Neural cell (in vitro differentiated cells): ENCODE measurements around the gene TEAD4. TPM values are rescaled to one million over a fixed set of nuclear protein-coding genes. Genes with fewer than 3 reads are reported as not detected.

Source experiments
- H2AFZ ChIP-seq: fragments of 200-600, 300-800 bp; sonication (generic), shearing (Covaris generic); 2 replicates; pipeline ENCODE4 v1.6.0; 2014; ENCODE audit warnings: low read depth, mild to moderate bottlenecking, antibody characterized with exemption, low read length, moderate library complexity
- H3F3A ChIP-seq: fragments of 200-600 bp; shearing (Covaris generic); 2 replicates; pipeline ENCODE4 v1.6.1; 2016; ENCODE audit warnings: mild to moderate bottlenecking, moderate library complexity, mixed read lengths, antibody characterized with exemption, low read length; ENCODE audit not compliant: insufficient read depth, poor library complexity, severe bottlenecking
- H3K27ac ChIP-seq: fragments of 200-600, 300-800 bp; sonication (generic), shearing (Covaris generic); 2 replicates; pipeline ENCODE4 v1.5.1; 2014; ENCODE audit warnings: mild to moderate bottlenecking, low read length, moderate library complexity
- H3K27me3 ChIP-seq: fragments of 300-800, 200-600 bp; sonication (generic), shearing (Covaris generic); 2 replicates; pipeline ENCODE4 v1.6.0; 2014; ENCODE audit warnings: mild to moderate bottlenecking, low read depth, low read length, moderate library complexity; ENCODE audit not compliant: insufficient read depth
- H3K36me3 ChIP-seq: fragments of 300-800, 200-600 bp; sonication (generic), shearing (Covaris generic); 2 replicates; pipeline ENCODE4 v1.5.1; 2014; ENCODE audit warnings: mild to moderate bottlenecking, antibody characterized with exemption, low read length, moderate library complexity; ENCODE audit not compliant: insufficient read depth
- H3K4me2 ChIP-seq: fragments of 300-800, 200-600 bp; sonication (generic), shearing (Covaris generic); 2 replicates; pipeline ENCODE4 v1.6.0; 2014; ENCODE audit warnings: mild to moderate bottlenecking, low read length
- H3K4me3 ChIP-seq: fragments of 300-800, 200-600 bp; sonication (generic), shearing (Covaris generic); 2 replicates; pipeline ENCODE4 v1.5.1; 2014; ENCODE audit warnings: mild to moderate bottlenecking, low read length, moderate library complexity
- H3K79me2 ChIP-seq: fragments of 200-600 bp; shearing (Covaris generic); replicated peaks from 2 replicates; pipeline ENCODE4 v1.6.0; 2014; ENCODE audit warnings: mild to moderate bottlenecking, low read length, moderate library complexity; ENCODE audit not compliant: insufficient read depth
- H3K9ac ChIP-seq: fragments of 300-800, 200-600 bp; sonication (generic), shearing (Covaris generic); 2 replicates; pipeline ENCODE4 v1.6.1; 2016; ENCODE audit warnings: mild to moderate bottlenecking, low read length, mixed read lengths
- H3K9me2 ChIP-seq: fragments of 200-600 bp; shearing (Covaris generic); 2 replicates; pipeline ENCODE4 v1.6.1; 2016; ENCODE audit warnings: mild to moderate bottlenecking, low read length, mixed read lengths; ENCODE audit not compliant: insufficient read depth
- H3K9me3 ChIP-seq: fragments of 200-600, 300-800 bp; sonication (generic), shearing (Covaris generic); 2 replicates; pipeline ENCODE4 v1.6.1; 2016; ENCODE audit warnings: mild to moderate bottlenecking, mixed run types, low read length, moderate library complexity, mixed read lengths
- H4K20me1 ChIP-seq: fragments of 200-600 bp; shearing (Covaris generic); 2 replicates; pipeline ENCODE4 v1.6.1; 2016; ENCODE audit warnings: mild to moderate bottlenecking, mixed run types; ENCODE audit not compliant: insufficient read depth
- EP300 ChIP-seq: fragments of 450-650 bp; conservative IDR thresholded peaks from 2 replicates; pipeline ENCODE4 v1.6.1; 2014; ENCODE audit warnings: antibody characterized with exemption, mild to moderate bottlenecking, moderate library complexity; ENCODE audit not compliant: poor library complexity, severe bottlenecking
- EZH2 ChIP-seq: fragments of 200-600, 300-800 bp; shearing (Covaris generic), sonication (generic); IDR thresholded peaks from 2 replicates; pipeline ENCODE4 v1.6.1; 2014; ENCODE audit warnings: antibody characterized with exemption, low read length, borderline replicate concordance, mild to moderate bottlenecking; ENCODE audit not compliant: insufficient read depth, poor library complexity, severe bottlenecking
- MXI1 ChIP-seq: fragments of 450-650 bp; conservative IDR thresholded peaks from 2 replicates; pipeline ENCODE4 v1.6.1; 2014; ENCODE audit warnings: antibody characterized with exemption, mild to moderate bottlenecking; ENCODE audit not compliant: poor library complexity, severe bottlenecking
- POLR2AphosphoS5 ChIP-seq: IDR thresholded peaks from 2 replicates; pipeline ENCODE4 v1.6.1; 2012
- RAD21 ChIP-seq: fragments of 450-650 bp; conservative IDR thresholded peaks from 2 replicates; pipeline ENCODE4 v1.6.1; 2014; ENCODE audit warnings: antibody characterized with exemption, mild to moderate bottlenecking, moderate library complexity
- SMC3 ChIP-seq: fragments of 450-650 bp; conservative IDR thresholded peaks from 2 replicates; pipeline ENCODE4 v1.6.1; 2014; ENCODE audit warnings: antibody characterized with exemption, mild to moderate bottlenecking, moderate library complexity; ENCODE audit not compliant: poor library complexity
- TAF1 ChIP-seq: IDR thresholded peaks from 2 replicates; pipeline ENCODE4 v1.6.1; 2012; ENCODE audit warnings: low read depth
- polyA plus RNA-seq: library from polyadenylated mRNA; depleted of rRNA; stranded (reverse); fragments of >200 nt; gene quantifications from 2 replicates; pipeline ENCODE4 v1.2.3, GENCODE V29; 2014
- TF ChIP-seq, protein P1 (sequence below): fragments of 450-650 bp; IDR thresholded peaks from 2 replicates; pipeline ENCODE4 v1.5.1; 2014; ENCODE audit warnings: antibody characterized with exemption, mild to moderate bottlenecking, moderate library complexity; ENCODE audit not compliant: poor library complexity, severe bottlenecking
- TF ChIP-seq, protein P2 (sequence below): IDR thresholded peaks from 2 replicates; pipeline ENCODE4 v1.6.1; 2012; ENCODE audit warnings: borderline replicate concordance

TEAD4 gene
- polyA plus RNA-seq, 1 donor from 2014 or later, result 1.6 TPM

DNA sequence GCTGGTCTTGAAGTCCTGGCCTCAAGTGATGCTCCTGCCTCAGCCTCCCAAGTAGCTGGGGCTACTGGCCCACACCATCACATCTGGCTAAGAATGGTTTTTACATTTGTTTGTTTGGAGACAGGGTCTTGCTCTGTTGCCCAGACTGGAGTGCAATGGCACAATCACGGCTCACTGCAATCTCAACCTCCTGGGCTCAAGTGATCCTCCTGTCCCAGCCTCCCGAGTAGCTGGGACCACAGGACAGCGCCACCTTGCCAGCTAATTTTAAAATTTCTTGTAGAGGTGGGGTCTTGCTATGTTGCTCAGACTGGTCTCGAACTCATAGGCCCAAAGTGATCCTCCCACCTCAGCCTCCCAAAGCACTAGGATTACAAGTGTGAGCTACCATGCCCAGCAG lies 89.3 kb downstream of the TEAD4 start:
- Histone ChIP-seq H3K27ac (no peak overlapping the region), H3K4me3 (no peak overlapping the region), H3K9me2 (no peaks in the 10 kb centered on the region), H4K20me1 (no peaks in the 10 kb centered on the region), H3K4me2 (no peak overlapping the region), H3K36me3 (no peaks in the 10 kb centered on the region), H3K79me2 (no peaks in the 10 kb centered on the region), H3K27me3 (no peaks in the 10 kb centered on the region), H3K9me3 (no peaks in the 10 kb centered on the region), H2AFZ (no peak overlapping the region), H3F3A (no peaks in the 10 kb centered on the region), H3K9ac (no peak overlapping the region)
- TF ChIP-seq RAD21 (no peak), MXI1 (no peak), TAF1 (no peak), EZH2 (no peak), EP300 (no peak), POLR2AphosphoS5 (no peak), SMC3 (no peak)
- TF ChIP-seq, protein P1, sequence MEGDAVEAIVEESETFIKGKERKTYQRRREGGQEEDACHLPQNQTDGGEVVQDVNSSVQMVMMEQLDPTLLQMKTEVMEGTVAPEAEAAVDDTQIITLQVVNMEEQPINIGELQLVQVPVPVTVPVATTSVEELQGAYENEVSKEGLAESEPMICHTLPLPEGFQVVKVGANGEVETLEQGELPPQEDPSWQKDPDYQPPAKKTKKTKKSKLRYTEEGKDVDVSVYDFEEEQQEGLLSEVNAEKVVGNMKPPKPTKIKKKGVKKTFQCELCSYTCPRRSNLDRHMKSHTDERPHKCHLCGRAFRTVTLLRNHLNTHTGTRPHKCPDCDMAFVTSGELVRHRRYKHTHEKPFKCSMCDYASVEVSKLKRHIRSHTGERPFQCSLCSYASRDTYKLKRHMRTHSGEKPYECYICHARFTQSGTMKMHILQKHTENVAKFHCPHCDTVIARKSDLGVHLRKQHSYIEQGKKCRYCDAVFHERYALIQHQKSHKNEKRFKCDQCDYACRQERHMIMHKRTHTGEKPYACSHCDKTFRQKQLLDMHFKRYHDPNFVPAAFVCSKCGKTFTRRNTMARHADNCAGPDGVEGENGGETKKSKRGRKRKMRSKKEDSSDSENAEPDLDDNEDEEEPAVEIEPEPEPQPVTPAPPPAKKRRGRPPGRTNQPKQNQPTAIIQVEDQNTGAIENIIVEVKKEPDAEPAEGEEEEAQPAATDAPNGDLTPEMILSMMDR, result no peak
- TF ChIP-seq, protein P2, sequence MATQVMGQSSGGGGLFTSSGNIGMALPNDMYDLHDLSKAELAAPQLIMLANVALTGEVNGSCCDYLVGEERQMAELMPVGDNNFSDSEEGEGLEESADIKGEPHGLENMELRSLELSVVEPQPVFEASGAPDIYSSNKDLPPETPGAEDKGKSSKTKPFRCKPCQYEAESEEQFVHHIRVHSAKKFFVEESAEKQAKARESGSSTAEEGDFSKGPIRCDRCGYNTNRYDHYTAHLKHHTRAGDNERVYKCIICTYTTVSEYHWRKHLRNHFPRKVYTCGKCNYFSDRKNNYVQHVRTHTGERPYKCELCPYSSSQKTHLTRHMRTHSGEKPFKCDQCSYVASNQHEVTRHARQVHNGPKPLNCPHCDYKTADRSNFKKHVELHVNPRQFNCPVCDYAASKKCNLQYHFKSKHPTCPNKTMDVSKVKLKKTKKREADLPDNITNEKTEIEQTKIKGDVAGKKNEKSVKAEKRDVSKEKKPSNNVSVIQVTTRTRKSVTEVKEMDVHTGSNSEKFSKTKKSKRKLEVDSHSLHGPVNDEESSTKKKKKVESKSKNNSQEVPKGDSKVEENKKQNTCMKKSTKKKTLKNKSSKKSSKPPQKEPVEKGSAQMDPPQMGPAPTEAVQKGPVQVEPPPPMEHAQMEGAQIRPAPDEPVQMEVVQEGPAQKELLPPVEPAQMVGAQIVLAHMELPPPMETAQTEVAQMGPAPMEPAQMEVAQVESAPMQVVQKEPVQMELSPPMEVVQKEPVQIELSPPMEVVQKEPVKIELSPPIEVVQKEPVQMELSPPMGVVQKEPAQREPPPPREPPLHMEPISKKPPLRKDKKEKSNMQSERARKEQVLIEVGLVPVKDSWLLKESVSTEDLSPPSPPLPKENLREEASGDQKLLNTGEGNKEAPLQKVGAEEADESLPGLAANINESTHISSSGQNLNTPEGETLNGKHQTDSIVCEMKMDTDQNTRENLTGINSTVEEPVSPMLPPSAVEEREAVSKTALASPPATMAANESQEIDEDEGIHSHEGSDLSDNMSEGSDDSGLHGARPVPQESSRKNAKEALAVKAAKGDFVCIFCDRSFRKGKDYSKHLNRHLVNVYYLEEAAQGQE, result no peak

DNA sequence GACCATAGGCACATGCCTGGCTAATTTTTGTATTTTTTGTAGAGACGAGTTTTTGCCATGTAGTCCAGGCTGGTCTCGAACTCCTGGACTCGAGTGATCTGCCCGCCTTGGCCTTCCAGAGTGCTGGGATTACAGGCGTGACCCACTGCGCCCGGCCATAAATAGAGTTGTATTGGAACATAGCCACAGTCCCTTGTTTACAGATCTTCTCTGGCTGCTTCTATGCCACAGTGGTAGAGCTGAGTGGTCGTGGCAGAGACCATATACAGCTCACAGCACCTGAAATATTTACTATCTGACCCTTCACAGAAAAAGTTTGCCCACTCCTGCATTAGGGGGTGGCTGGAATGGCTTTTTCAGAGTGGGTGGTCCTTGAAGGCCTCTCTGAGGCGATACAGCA lies 90.0 kb downstream of the TEAD4 start:
- H3F3A ChIP-seq, result no peaks in the 10 kb centered on the region
- no peak overlapping the region for H3K4me3 ChIP-seq
- no peaks in the 10 kb centered on the region for H3K27me3 ChIP-seq
- no peak overlapping the region for H3K4me2 ChIP-seq
- no peak overlapping the region for H3K9ac ChIP-seq
- H3K27ac ChIP-seq, result no peak overlapping the region
- no peaks in the 10 kb centered on the region for H3K79me2 ChIP-seq
- no peaks in the 10 kb centered on the region for H3K9me2 ChIP-seq
- no peak overlapping the region for H2AFZ ChIP-seq
- H3K36me3 ChIP-seq, result no peaks in the 10 kb centered on the region
- no peaks in the 10 kb centered on the region for H4K20me1 ChIP-seq
- H3K9me3 ChIP-seq, result no peaks in the 10 kb centered on the region
- no peak for TF ChIP-seq EZH2

DNA sequence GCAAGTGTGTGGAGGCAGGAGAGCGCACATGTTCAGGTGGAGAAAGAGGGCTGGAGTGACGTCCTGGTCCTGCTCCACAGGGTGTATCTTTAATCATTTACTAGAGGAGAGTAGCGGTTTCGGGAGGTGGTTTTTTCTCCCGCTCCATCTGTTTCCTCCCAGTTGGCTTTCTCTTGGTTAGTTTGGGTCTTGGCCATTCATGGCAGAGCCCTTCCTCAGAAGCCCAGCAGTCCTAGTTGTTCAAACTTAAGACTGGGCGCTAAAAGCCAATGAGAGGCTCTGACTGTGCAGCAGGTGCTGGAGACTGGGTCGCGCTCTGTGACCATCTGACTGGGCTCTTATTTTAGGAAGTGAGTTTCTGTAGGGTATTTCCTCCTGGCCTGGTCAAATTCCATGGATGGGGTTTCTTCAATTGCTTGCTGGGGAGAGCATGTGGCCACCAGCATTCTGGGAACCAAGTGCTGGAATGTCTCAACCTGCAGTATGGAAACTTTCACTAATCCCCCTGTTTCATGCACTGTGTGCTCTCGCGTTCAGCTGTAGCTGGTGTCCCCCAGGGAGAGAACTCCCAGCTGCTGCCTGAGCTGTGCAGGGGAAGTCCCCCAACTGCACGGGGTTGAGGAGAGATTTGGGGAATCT lies 90.5 kb downstream of the TEAD4 start:
- TF ChIP-seq MXI1, result no peak
- no peak for TF ChIP-seq POLR2AphosphoS5
- TF ChIP-seq EZH2, result no peak
- TF ChIP-seq SMC3, result no peak
- no peak for TF ChIP-seq TAF1
- no peak for TF ChIP-seq EP300
- no peak for TF ChIP-seq RAD21
- TF ChIP-seq, protein P2, result no peak
- TF ChIP-seq, protein P1, result no peak
- Histone ChIP-seq H3K27ac (no peak overlapping the region), H3K9me3 (no peaks in the 10 kb centered on the region), H3K4me2 (no peak overlapping the region), H4K20me1 (no peaks in the 10 kb centered on the region), H3K9ac (no peak overlapping the region), H3F3A (no peaks in the 10 kb centered on the region), H2AFZ (no peak overlapping the region), H3K27me3 (no peaks in the 10 kb centered on the region), H3K79me2 (no peaks in the 10 kb centered on the region), H3K9me2 (no peaks in the 10 kb centered on the region), H3K4me3 (no peak overlapping the region), H3K36me3 (no peaks in the 10 kb centered on the region)
